M059J (cell line): Measurements from ENCODE around the gene SLC37A1. TPM values are rescaled to one million over a fixed set of nuclear protein-coding genes. Genes with fewer than 3 reads are reported as not detected.
A peak's percentile ranks its signal among the peaks of the same experiment; 100 is the strongest.

Experiments
- DNase-seq: peaks from one replicate; pipeline ENCODE4 v3.0.0-alpha.2; 2012; ENCODE audit warnings: low read depth
- total RNA-seq: library from RNA; depleted of rRNA; stranded (reverse); fragments of >200 nt; shearing (Covaris generic); gene quantifications from 2 replicates; pipeline ENCODE4 v1.2.3, GENCODE V29; 2014

The SLC37A1 gene
- total RNA-seq, 1 experiment from 2014 or later = 1.7 TPM

DNA sequence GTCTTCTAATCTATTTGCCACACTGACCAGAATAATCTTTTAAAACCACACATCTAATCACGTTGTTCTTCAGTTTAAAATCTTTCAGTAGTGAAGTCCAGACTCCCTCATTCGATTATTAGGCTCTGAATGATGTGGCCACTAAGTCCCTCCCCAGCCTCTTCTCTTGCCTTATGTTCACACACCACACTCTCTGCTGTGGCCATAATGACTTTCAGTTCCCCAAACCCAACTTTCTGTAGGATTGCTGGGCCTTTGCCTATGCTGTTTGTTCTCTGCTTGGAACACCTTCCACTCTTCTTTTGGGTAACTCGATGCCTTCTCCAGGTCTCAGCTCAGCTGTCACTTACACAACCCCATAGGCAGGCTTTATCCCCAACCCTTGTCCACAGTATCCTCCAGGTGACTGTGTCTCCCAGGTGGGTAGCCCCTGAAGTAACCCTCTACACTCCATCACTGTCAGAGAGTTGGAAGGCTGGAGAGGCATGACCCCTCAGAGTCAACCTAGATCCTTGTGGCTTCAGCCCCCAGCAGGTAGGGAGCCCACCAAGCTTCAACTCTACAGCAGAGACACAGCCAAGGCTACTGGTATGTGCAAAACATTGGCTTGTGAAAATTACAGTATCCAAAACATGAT, 8.4 kb upstream of the SLC37A1 start:
- DNase-seq = no peak

- DNase-seq = no peak
These were observed 6.2 kb upstream of the SLC37A1 start for GRCh38 chr21:42507418-42507817.

DNA sequence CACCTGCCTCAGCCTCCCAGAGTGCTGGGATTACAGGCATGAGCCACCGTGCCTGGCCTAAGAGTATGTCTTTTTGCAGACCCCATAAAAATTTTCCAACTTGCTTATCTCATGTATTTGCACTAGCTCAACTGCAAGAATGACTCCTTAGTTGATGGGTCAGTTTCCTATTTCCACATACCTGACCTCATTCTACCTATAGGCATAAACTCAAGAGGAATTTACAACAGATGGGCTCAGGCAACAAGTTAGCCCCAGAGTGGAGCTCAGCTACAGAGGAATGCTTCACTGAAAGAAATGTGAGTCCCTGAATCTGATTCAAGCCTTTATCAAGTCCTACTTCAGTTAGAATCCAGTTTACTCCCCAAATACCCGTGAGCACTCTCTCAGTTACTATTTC, 5.3 kb upstream of the SLC37A1 start:
- no peak for DNase-seq

DNA sequence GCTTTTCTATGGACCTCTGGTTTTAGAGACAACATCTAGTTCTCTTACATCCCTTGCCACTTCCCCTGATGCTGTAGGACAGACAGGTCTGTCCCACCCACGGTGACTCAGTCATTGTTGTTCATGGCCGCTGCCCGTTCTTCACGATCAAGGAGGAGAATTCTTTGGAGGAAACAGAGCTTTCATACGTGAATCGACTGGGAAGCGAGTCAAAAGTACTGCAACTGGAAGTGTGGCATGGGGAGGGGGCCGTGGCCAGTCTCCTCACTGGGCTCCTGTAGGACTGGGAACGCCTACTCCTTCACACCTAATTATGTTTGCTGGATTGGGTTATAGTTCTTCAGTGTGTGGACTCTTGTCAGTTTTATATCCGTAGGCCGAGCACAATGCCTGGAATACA, 4.4 kb upstream of the SLC37A1 start:
- DNase-seq = no peak

DNA sequence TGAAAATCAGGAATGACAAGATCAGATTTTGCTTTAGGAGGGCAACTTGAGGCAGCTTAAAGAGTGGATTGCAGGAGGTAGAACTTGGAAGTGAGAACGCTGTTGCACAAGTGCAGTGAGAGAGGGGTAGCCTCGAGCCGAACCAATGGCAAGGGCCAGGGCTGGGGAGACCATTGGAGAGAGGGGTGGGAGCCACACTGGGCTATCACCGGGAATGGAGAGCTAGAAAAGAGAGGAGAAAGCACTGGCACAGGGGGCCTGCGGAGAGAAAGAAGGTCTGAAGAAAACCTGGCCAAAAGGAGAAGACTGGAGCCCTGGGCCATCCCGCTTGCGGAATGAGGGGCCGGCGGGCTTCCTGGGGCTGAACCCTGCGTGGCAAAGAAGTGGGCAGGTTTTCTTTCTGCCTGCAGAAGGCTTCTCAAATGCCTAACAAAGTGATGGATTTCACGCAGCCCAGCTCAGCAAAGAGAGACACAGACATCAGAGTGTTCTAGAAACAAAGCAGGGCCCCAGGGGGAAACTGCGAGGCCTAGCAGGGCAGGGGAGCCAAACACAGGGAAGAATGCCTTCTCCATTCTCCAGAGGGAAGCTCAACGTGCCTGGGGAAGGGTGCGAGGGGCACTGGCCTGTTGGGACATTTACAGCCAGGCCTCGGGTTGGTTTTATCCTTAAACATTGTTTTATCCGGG, 1.2 kb upstream of the SLC37A1 start:
- DNase-seq = no peak

DNA sequence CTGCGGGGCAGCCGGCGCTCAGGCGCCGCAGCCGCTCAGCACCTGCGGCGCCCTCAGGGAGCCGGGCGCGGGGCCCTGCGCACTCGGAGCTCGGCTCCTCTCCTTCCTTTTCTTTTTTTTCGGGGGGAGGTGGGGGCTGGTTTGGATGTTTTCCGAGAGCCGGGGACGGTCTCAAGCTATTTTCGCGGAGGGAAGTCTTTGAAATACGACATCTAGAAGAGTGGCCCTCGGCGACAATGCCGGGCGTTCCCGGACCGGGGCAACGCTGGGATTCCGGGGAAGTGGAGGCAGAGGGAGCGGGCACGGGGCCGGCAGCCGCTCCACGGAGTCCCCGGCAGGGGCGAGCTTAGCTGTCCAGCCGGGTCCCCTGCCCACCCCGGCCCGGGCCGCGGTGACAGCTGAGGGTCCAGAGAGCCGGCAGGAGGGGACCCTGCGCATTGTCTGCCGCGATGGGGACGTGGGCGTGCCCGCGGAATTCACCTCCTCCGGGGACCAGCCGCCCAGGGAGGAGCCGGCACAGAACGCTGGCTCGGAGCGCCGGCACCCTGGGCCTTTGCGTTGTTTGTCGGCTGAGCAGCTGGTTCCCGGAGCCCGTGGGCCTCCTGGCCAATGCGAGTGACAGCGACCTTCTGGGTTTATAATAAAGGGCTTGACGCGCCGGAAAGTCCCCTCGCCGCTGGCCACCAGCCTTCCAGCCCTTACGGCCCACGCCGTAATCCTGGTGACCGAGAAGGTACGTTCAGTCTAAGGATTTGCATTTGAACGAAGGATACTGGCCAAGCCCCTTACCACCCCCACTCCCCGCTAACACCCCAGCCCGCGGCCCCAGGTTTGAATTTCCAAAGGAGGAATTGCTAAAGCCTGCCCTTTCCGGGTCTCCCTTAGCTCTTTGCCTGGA, 582 bp downstream of the SLC37A1 start:
- DNase-seq = no peak

DNA sequence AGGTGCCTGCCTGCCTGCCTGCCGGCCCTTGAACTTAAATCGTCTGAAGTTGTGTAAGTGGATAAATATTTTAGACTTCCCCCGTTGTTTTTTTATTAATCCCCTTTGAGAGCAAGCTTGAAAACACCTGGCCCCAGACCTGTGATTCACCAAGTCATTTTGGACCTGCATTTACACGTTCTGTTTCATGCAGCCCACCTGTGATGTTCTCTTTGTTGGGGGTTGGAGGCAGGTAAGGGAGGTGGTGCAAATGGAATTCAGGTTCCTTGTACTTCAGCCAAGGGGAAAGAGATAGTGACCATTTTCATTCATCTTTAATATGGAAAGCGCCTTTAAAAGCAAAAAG, 1.2 kb downstream of the SLC37A1 start:
- no peak for DNase-seq

DNA sequence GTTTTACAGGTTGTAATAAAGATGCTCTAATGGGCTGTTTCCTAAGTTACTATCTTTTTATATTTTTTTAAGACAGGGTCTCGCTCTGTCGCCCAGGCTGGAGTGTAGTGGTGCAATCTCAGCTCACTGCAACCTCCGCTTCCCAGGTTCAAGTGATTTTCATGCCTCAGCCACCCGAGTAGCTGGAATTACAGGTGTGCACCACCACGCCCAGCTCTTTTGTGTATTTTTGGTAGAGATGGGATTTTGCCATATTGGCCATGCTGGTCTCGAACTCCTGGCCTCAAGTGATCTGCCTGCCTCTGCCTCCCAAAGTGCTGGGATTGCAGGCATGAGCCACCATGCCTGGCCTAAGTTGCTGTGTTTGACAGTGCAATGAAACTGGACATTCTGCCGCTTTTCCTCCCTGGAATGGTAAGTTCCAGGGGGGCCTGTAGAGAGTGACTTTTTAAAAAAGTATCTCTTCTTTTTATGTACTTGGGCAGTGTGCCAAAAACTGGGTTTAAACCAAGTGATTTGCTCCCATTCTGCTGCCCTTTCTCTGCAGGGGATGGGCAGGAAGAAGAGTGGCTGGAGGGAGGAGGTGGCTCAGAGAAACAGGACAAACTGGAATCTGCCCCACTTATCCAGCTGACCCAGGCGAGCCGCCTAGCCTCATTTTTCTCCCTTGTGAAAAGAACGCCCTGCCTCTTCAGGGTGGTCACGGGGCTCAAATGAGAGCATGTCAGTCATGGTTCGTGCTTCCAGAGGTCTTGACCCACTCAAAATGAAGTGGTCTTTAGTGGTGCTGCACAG, 2.3 kb downstream of the SLC37A1 start:
- DNase-seq = peak; percentile 61

DNA sequence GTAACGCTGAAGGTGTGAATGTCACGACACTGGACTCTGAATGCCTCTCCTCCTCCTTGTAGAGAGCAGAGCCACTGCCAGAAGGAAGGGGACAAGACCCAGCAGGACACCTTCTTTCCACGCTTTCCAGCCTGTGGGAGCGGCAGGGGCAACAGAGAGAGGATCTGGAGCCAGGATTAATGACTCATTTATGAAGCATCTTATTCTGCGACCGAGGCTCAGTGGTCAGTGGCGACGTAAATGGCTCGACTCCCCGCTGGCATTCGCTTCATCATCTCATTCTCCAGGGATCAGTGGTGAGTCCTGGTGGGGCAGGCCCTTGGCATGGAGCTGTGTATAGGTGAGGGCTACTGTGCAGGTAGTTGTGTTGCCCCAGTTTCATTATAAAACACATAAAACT, 4.6 kb downstream of the SLC37A1 start:
- peak; percentile 94 for DNase-seq

GRCh38 chr21:42518626-42519025, 5.0 kb downstream of the SLC37A1 start:
- no peak for DNase-seq

- DNase-seq = no peak
These were observed 7.1 kb downstream of the SLC37A1 start for GRCh38 chr21:42520628-42521253.

- DNase-seq = no peak
These were observed 7.7 kb downstream of the SLC37A1 start for GRCh38 chr21:42521384-42521783.

DNA sequence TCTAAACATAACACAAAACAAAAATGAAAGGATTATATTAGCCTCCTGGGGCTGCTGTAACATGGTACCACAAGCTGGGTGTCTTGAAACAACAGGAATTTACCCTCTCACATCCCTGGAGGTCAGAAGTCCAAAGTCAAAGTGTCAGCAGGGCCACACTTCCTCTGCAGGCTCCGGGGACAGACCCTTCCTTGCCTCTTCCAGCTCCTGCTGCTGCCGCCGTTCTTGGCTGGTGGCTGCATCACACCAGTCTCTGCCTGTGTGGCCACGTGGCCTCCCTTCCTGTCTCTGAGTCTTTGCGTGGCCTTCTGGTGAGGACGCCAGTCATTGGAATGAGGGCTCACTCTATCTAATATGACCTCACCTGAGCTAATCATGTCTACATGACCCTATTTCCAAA, 8.2 kb downstream of the SLC37A1 start:
- no peak for DNase-seq

GRCh38 chr21:42522271-42522670, 8.6 kb downstream of the SLC37A1 start:
- DNase-seq = no peak

- DNase-seq = no peak
These were observed 9.1 kb downstream of the SLC37A1 start for GRCh38 chr21:42522771-42523170.

- DNase-seq = no peak
These were observed 9.6 kb downstream of the SLC37A1 start for GRCh38 chr21:42523211-42523610.

DNA sequence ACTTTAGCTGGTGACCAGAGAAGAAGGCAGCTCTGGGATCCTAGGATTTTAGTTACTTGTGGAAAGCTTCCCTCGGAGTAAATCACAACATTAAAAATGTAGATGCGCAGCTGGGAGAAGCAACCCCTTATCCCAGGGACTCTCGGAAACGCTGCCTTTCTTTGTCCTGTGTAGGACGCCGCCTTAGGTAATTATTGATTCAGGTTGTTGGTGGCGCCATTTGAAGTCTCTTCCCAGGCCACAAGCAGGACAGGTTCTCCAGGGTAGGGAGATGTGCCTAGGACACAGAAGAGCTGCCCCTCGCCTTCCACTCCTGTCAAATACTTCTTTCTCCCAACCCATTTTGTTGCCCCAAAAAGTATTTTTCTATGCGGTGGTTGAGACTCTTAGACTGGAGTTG, 10.3 kb downstream of the SLC37A1 start:
- DNase-seq = no peak

DNA sequence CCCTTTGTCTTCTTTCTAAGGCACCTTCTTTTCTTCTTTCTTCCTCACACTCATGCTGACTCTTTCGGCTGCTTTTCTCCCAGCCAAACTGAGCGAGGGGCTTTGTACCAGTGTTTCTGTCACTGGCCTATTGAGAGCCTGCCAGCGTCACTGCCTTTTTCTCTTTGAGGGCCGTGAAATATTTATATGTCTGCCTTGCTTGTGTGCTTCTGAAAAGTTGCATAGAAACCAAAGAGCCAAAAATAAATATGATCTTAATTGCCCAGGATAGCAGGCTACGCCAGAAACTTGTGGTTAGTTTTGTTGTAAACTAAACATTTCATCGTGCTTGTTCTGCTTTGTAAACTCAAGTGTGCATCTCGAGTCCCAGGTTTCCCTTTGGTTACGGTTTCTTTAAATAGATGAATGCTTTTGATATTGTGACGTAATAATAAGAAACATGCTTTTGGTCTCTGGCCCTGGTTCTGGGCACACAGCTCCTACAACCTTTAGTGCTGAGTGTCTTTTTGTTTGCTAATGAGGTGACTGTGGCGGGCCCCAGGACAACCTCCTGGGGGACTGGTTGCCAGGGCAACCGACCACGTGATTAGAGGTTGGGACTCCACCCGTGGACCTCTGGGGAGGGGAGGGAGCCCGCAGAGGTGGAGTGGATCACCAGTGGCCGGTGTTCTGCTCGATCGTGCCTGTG, 10.8 kb downstream of the SLC37A1 start:
- peak; percentile 81 for DNase-seq

GRCh38 chr21:42525029-42525581, 11.5 kb downstream of the SLC37A1 start:
- no peak for DNase-seq

GRCh38 chr21:42525676-42526378, 12.2 kb downstream of the SLC37A1 start:
- DNase-seq = no peak
